ENCODE data around the gene FAM174C.

DNA sequence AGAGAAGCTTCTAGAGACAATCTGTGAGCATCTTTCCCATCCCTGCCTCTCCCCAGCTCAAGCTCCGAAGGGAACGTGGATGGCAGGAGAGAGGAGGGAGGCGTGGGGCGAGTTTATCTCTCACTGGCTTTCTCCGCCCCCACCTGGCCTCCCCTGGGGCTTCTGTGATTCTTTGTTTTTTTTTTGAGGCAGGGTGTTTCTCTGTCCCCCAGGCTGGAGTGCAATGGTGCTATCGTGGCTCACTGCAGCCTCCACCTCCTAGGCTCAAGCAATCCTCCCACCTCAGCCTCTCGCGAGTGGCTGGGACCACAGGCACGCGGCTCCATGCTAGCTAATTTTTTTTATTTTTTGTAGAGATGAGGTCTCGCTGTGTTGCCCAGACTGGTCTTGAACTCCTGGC is 33.4 kb downstream of the FAM174C start:
- TF ChIP-seq, protein P1, sequence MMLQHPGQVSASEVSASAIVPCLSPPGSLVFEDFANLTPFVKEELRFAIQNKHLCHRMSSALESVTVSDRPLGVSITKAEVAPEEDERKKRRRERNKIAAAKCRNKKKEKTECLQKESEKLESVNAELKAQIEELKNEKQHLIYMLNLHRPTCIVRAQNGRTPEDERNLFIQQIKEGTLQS (IDR thresholded peaks at IDR 0.05; ENCODE audit: borderline replicate concordance, extremely low read depth, low read depth, low read length), result no peak
- TF ChIP-seq TARDBP (IDR thresholded peaks at IDR 0.05; ENCODE audit: borderline replicate concordance) (no peak), FOXM1 (IDR thresholded peaks at IDR 0.05; ENCODE audit: low read depth, low read length) (no peak)

All from GM12878 (cell line).